HCT116 (cell line): Measurements from ENCODE around the gene CD1C. TPM values are rescaled to one million over a fixed set of nuclear protein-coding genes. Genes with fewer than 3 reads are reported as not detected.
A peak's percentile ranks its signal among the peaks of the same experiment; 100 is the strongest.

Source experiments
- ATAC-seq: fragments of 200-7000 bp; cut with Tn5 transposase; 2 replicates; pipeline ENCODE4 v1.9.1; 2020; ENCODE audit warnings: mild to moderate bottlenecking, moderate library complexity
- Bru-seq: library from RNA; stranded (reverse); fragments of 400-500 nt; gene quantifications from one replicate; lab custom pipeline; 2021; lab: Mats Ljungman, UMichigan
- BruChase-seq, 2 experiments: library from RNA; stranded (reverse); fragments of 400-500 nt; gene quantifications; one replicate each; lab custom pipeline; 2021; lab: Mats Ljungman, UMichigan
- BruUV-seq: library from RNA; stranded (reverse); fragments of 400-500 nt; replicated peaks from 2 replicates; lab custom pipeline; 2021; lab: Mats Ljungman, UMichigan
- CTCF ChIA-PET: fragments of 300-600 bp; sonication (Branson Sonifier 250); formaldehyde crosslinking; loops from one replicate; lab custom pipeline; 2021; ENCODE audit warnings: antibody characterized with exemption; lab: Charles Lee
- POLR2A ChIA-PET: fragments of 300-600, 350-600 bp; sonication (Branson Sonifier 250); formaldehyde crosslinking; loops from one replicate; lab custom pipeline; 2021; ENCODE audit warnings: antibody characterized with exemption; lab: Charles Lee
- RAD21 ChIA-PET, 2 experiments: fragments of 300-600 bp; sonication (Branson Sonifier 250); formaldehyde crosslinking; loops; one replicate each; lab custom pipeline; 2023; ENCODE audit warnings: low total read pairs in 2 of 2; ENCODE audit not compliant: uncharacterized antibody in 2 of 2, unreplicated experiment in 2 of 2, low non-redundant PET in 1 of 2; lab: Charles Lee
- DNase-seq: peaks from one replicate; pipeline ENCODE4 v3.0.0-alpha.2; 2010; ENCODE audit warnings: low read depth, low spot score
- H2AFZ ChIP-seq: fragments of 200-600 bp; shearing (Covaris generic), sonication (generic); 2 replicates; pipeline ENCODE4 v1.6.1; 2017; ENCODE audit warnings: low read depth, mixed run types, mixed read lengths, antibody characterized with exemption, low read length; ENCODE audit not compliant: poor library complexity, severe bottlenecking
- H3K27ac ChIP-seq: 2 replicates; pipeline ENCODE4 v1.5.1; 2012; ENCODE audit warnings: low read depth, low read length
- H3K27me3 ChIP-seq: fragments of 200-600 bp; sonication (generic); 2 replicates; pipeline ENCODE4 v1.6.1; 2016; ENCODE audit warnings: mixed run types, low read length, mixed read lengths; ENCODE audit not compliant: insufficient read depth
- H3K36me3 ChIP-seq, 2 experiments: fragments of 200-500 bp in 1 of 2; fragments of 200-600 bp in 1 of 2; sonication (Bioruptor generic) in 1 of 2; sonication (generic) in 1 of 2; 2 replicates each; pipeline versions ENCODE4 v1.5.1 to v1.6.1; 2014 to 2016; ENCODE audit warnings: low read length in 2 of 2, inconsistent platforms in 1 of 2, mixed read lengths in 1 of 2, mixed run types in 1 of 2; ENCODE audit not compliant: insufficient read depth in 2 of 2, control insufficient read depth in 1 of 2
- H3K4me1 ChIP-seq, 2 experiments: fragments of 200-600 bp in 1 of 2; sonication (generic) in 1 of 2; 2 replicates each; pipeline versions ENCODE4 v1.5.1 to v1.6.1; 2012 to 2017; ENCODE audit warnings: low read length in 2 of 2, inconsistent platforms in 1 of 2, mild to moderate bottlenecking in 1 of 2, mixed read lengths in 1 of 2, mixed run types in 1 of 2, moderate library complexity in 1 of 2; ENCODE audit not compliant: insufficient read depth in 2 of 2, control insufficient read depth in 1 of 2
- H3K4me2 ChIP-seq: fragments of 200-600 bp; sonication (generic); 2 replicates; pipeline ENCODE4 v1.6.1; 2017; ENCODE audit warnings: mixed run types, low read length, mixed read lengths
- H3K4me3 ChIP-seq, 2 experiments: fragments of 200-600 bp in 1 of 2; sonication (generic) in 1 of 2; replicated peaks in 1 of 2; 2 replicates each; pipeline ENCODE4 v1.5.1; 2011 to 2016; ENCODE audit warnings: low read length in 2 of 2, control low read depth in 1 of 2, low read depth in 1 of 2, mild to moderate bottlenecking in 1 of 2, mixed read lengths in 1 of 2, mixed run types in 1 of 2
- H3K79me2 ChIP-seq: fragments of 200-600 bp; sonication (generic); 2 replicates; pipeline ENCODE4 v1.6.1; 2017; ENCODE audit warnings: mild to moderate bottlenecking, mixed run types, low read length, moderate library complexity, mixed read lengths; ENCODE audit not compliant: insufficient read depth
- H3K9ac ChIP-seq: fragments of 200-600 bp; sonication (generic); 2 replicates; pipeline ENCODE4 v1.6.1; 2016; ENCODE audit warnings: low read length, mixed read lengths
- H3K9me2 ChIP-seq: fragments of 200-600 bp; sonication (generic), shearing (Covaris generic); 2 replicates; pipeline ENCODE4 v1.6.1; 2017; ENCODE audit warnings: mixed run types, mild to moderate bottlenecking, moderate library complexity; ENCODE audit not compliant: insufficient read depth
- H3K9me3 ChIP-seq, 2 experiments: fragments of 200-500 bp in 1 of 2; fragments of 200-600 bp in 1 of 2; sonication (Bioruptor generic) in 1 of 2; sonication (generic) in 1 of 2; 2 replicates each; pipeline ENCODE4 v1.6.1; 2014 to 2017; ENCODE audit warnings: low read length in 2 of 2, mixed read lengths in 2 of 2, inconsistent platforms in 1 of 2, low read depth in 1 of 2, mild to moderate bottlenecking in 1 of 2, mixed run types in 1 of 2, moderate library complexity in 1 of 2; ENCODE audit not compliant: control insufficient read depth in 1 of 2, insufficient read depth in 1 of 2
- H4K20me1 ChIP-seq: fragments of 200-600 bp; sonication (generic), shearing (Covaris generic); 2 replicates; pipeline ENCODE4 v1.6.1; 2017; ENCODE audit warnings: mixed run types, mild to moderate bottlenecking, moderate library complexity; ENCODE audit not compliant: insufficient read depth
- CBX3 ChIP-seq: IDR thresholded peaks from 2 replicates; pipeline ENCODE4 v1.6.1; 2012; ENCODE audit warnings: low read depth
- EGR1 ChIP-seq: IDR thresholded peaks from 2 replicates; pipeline ENCODE4 v1.6.1; 2012; ENCODE audit warnings: low read depth
- EZH2phosphoT487 ChIP-seq: fragments of 200-600 bp; IDR thresholded peaks from 2 replicates; pipeline ENCODE4 v1.6.1; 2018; ENCODE audit warnings: antibody characterized with exemption, borderline replicate concordance
- JUND ChIP-seq: IDR thresholded peaks from 2 replicates; pipeline ENCODE4 v1.6.1; 2012
- POLR2AphosphoS5 ChIP-seq: IDR thresholded peaks from 2 replicates; pipeline ENCODE4 v1.6.1; 2011; ENCODE audit warnings: mild to moderate bottlenecking, low read depth, low read length, moderate library complexity
- RAD21 ChIP-seq: IDR thresholded peaks from 2 replicates; pipeline ENCODE4 v1.6.1; 2012; ENCODE audit warnings: low read depth, mild to moderate bottlenecking
- SIN3A ChIP-seq: IDR thresholded peaks from 2 replicates; pipeline ENCODE4 v1.6.1; 2012; ENCODE audit warnings: low read depth
- SP1 ChIP-seq: IDR thresholded peaks from 2 replicates; pipeline ENCODE4 v1.6.1; 2012; ENCODE audit warnings: low read depth
- ZNF274 ChIP-seq: fragments of 200-500 bp; sonication (Bioruptor generic); IDR thresholded peaks from 2 replicates; pipeline ENCODE4 v1.6.1; 2014; ENCODE audit warnings: mild to moderate bottlenecking, low read depth, low read length, inconsistent platforms
- intact Hi-C: fragments of 100-400 bp; cut with micrococcal nuclease; formaldehyde crosslinking; loops from 2 replicates; pipeline ENCODE4 v1.10.0; 2022
- long read RNA-seq: library from polyadenylated mRNA; unstranded; transcript quantifications from one replicate; pipeline ENCODE4 v2.0.0, GENCODE V29; 2021; ENCODE audit not compliant: unreplicated experiment
- polyA plus RNA-seq: library from polyadenylated mRNA; unstranded; fragments of >200 nt; gene quantifications from 2 replicates; pipeline ENCODE4 v1.2.1, GENCODE V29; 2012; ENCODE audit warnings: missing spikeins
- total RNA-seq: library from RNA; stranded (reverse); gene quantifications from one replicate; pipeline ENCODE4 v1.2.1, GENCODE V29; 2021; ENCODE audit not compliant: unreplicated experiment
- TF ChIP-seq, protein P1 (sequence below): IDR thresholded peaks from 2 replicates; pipeline ENCODE4 v1.6.1; 2011; ENCODE audit warnings: mild to moderate bottlenecking, low read length, moderate library complexity; ENCODE audit not compliant: insufficient replicate concordance; ENCODE audit errors: extremely low read depth
- TF ChIP-seq, protein P2 (sequence below), 3 experiments: fragments of 200-600 bp in 1 of 3; sonication (generic) in 1 of 3; IDR thresholded peaks in 2 of 3; conservative IDR thresholded peaks in 1 of 3; 2 replicates each; pipeline ENCODE4 v1.5.1; 2012 to 2017; ENCODE audit warnings: low read depth in 2 of 3, low read length in 2 of 3, antibody characterized with exemption in 1 of 3, borderline replicate concordance in 1 of 3, control low read depth in 1 of 3, mild to moderate bottlenecking in 1 of 3, mixed read lengths in 1 of 3, mixed run types in 1 of 3, moderate library complexity in 1 of 3; ENCODE audit not compliant: insufficient read depth in 1 of 3

CD1C gene
- total RNA-seq (not detected), Bru-seq, nascent RNA (not detected), BruChase-seq, experiment 1, labeled RNA remaining after a 6-hour chase (not detected), BruChase-seq, experiment 2, labeled RNA remaining after a 2-hour chase (not detected)
- not detected in 2 replicates for polyA plus RNA-seq
- long read RNA-seq = 0 reads

- Histone ChIP-seq H4K20me1 (no peaks in the 10 kb centered on the region), H3K36me3 (no peaks in the 10 kb centered on the region), H3K4me3 (no peak within 1 kb of the TSS), H3K4me1 (no peaks in the 10 kb centered on the region), H3K9me2 (no peaks in the 10 kb centered on the region), H2AFZ (no peak within 1 kb of the TSS), H3K9ac (no peak within 1 kb of the TSS), H3K9me3 (no peaks in the 10 kb centered on the region), H3K4me2 (no peak within 1 kb of the TSS), H3K27ac (no peak within 1 kb of the TSS), H3K27me3 (peaks cover 21% of the 10 kb centered on the region; the same call in 1 of the 2 replicates), H3K79me2 (no peaks in the 10 kb centered on the region)
- intact Hi-C loops = no loop called here
- no TSS peak for BruUV-seq
- CTCF ChIA-PET = no interaction called here
- ATAC-seq (no peak), DNase-seq (no peak)
- TF ChIP-seq SIN3A = no peak
- no peak for TF ChIP-seq EZH2phosphoT487
- TF ChIP-seq CBX3 = no peak
- TF ChIP-seq, protein P1, sequence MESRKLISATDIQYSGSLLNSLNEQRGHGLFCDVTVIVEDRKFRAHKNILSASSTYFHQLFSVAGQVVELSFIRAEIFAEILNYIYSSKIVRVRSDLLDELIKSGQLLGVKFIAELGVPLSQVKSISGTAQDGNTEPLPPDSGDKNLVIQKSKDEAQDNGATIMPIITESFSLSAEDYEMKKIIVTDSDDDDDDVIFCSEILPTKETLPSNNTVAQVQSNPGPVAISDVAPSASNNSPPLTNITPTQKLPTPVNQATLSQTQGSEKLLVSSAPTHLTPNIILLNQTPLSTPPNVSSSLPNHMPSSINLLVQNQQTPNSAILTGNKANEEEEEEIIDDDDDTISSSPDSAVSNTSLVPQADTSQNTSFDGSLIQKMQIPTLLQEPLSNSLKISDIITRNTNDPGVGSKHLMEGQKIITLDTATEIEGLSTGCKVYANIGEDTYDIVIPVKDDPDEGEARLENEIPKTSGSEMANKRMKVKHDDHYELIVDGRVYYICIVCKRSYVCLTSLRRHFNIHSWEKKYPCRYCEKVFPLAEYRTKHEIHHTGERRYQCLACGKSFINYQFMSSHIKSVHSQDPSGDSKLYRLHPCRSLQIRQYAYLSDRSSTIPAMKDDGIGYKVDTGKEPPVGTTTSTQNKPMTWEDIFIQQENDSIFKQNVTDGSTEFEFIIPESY = no peak
- no peak for TF ChIP-seq EGR1
- TF ChIP-seq JUND = no peak
- no peak for TF ChIP-seq POLR2AphosphoS5
- no peak for TF ChIP-seq RAD21
- POLR2A ChIA-PET = no interaction called here
- RAD21 ChIA-PET = no interaction called here
These were observed at the start of gene CD1C for GRCh38 chr1:158289811-158290210. Gene CD1C (plus strand): TSS chr1:158289923. CDS start chr1:158290065, 142 bp downstream.

DNA sequence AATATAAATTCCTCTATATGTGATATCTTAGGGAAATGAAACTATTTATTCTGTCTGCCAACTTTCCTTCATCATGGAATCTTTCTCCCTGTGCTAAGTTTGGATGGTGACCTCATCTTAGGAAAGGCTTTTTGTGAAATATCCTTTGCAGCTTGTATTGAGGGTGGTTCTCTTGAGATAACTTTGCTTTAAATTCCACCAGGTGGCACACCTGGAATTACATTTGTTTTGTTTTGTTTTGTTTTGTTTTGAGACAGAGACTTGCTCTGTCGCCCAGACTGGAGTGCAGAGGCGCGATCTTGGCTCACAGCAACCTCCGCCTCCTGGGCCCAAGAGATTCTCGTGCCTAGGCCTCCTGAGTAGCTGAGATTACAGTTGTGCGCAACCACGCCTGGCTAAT, 43.1 kb upstream of the CD1C start:
- TF ChIP-seq, protein P2, sequence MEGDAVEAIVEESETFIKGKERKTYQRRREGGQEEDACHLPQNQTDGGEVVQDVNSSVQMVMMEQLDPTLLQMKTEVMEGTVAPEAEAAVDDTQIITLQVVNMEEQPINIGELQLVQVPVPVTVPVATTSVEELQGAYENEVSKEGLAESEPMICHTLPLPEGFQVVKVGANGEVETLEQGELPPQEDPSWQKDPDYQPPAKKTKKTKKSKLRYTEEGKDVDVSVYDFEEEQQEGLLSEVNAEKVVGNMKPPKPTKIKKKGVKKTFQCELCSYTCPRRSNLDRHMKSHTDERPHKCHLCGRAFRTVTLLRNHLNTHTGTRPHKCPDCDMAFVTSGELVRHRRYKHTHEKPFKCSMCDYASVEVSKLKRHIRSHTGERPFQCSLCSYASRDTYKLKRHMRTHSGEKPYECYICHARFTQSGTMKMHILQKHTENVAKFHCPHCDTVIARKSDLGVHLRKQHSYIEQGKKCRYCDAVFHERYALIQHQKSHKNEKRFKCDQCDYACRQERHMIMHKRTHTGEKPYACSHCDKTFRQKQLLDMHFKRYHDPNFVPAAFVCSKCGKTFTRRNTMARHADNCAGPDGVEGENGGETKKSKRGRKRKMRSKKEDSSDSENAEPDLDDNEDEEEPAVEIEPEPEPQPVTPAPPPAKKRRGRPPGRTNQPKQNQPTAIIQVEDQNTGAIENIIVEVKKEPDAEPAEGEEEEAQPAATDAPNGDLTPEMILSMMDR (IDR thresholded peaks at IDR 0.05 in 2 of 3, conservative IDR thresholded peaks at IDR 0.05 in 1 of 3; ENCODE audit: borderline replicate concordance in 1 of 3, insufficient read depth in 1 of 3, low read depth in 2 of 3, low read length in 2 of 3) = peak; percentile 14 to 27 (median 20); a peak in 3 of 6 replicates
- no peak for TF ChIP-seq ZNF274
- TF ChIP-seq SP1 = no peak
- peak; percentile 43 for TF ChIP-seq RAD21
- BruUV-seq = no TSS peak
- ChIA-PET CTCF (no interaction called here), POLR2A (no interaction called here), RAD21 (no interaction called here)
- DNase-seq = peak; percentile 6
- Histone ChIP-seq H3K4me3 (no peak overlapping the region), H3K9me3 (no peaks in the 10 kb centered on the region), H3K9me2 (no peaks in the 10 kb centered on the region), H3K36me3 (no peaks in the 10 kb centered on the region), H3K9ac (no peak overlapping the region), H3K79me2 (no peaks in the 10 kb centered on the region), H2AFZ (no peak overlapping the region), H4K20me1 (no peaks in the 10 kb centered on the region), H3K4me1 (no peaks in the 10 kb centered on the region), H3K27me3 (peaks cover 7% of the 10 kb centered on the region; the same call in 1 of the 2 replicates), H3K4me2 (no peak overlapping the region), H3K27ac (no peak overlapping the region)
- peak; percentile 38; the same call in 1 of the 2 replicates for ATAC-seq
- intact Hi-C loops = loop anchor here (10.0 kb wide), 1 partner anchor 748 kb away; no protein-coding TSS in a partner anchor
